Adrenal gland (tissue), 12 donors: Measurements from ENCODE around the gene AHNAK2. TPM values are rescaled to one million over a fixed set of nuclear protein-coding genes. Genes with fewer than 3 reads are reported as not detected.

Experiments used
- DNase-seq, 7 donors: peaks; one replicate each; pipeline ENCODE4 v3.0.0-alpha.2; 2019 to 2020
- H3K27ac ChIP-seq, 5 donors: fragments of 200-600 bp; sonication (generic) in 4 of 5; 1 replicate in 3 of 5; 2 replicates in 2 of 5; pipeline versions ENCODE4 v1.5.1 to v1.8.0; 2016 to 2020; ENCODE audit warnings: mild to moderate bottlenecking in 1 of 5
- H3K27me3 ChIP-seq: fragments of 200-600 bp; 2 replicates; pipeline ENCODE4 v1.8.0; 2021
- H3K36me3 ChIP-seq, 2 donors: fragments of 200-600 bp; replicated peaks in 1 of 2; 1 replicate in 1 of 2; 2 replicates in 1 of 2; pipeline versions ENCODE4 v1.5.1 to v1.8.0; 2018 to 2022
- H3K4me1 ChIP-seq, 2 donors: fragments of 200-600 bp; replicated peaks in 1 of 2; 1 replicate in 1 of 2; 2 replicates in 1 of 2; pipeline versions ENCODE4 v1.5.1 to v1.8.0; 2018 to 2021
- H3K4me3 ChIP-seq, 4 donors: fragments of 200-600 bp; sonication (generic) in 3 of 4; one replicate each; pipeline ENCODE4 v1.5.1; 2016 to 2018
- H3K9me3 ChIP-seq, 3 donors: fragments of 200-600 bp; sonication (generic) in 1 of 3; replicated peaks in 1 of 3; 1 replicate in 2 of 3; 2 replicates in 1 of 3; pipeline versions ENCODE4 v1.5.1 to v1.8.0; 2016 to 2021
- CTCF ChIP-seq, 6 experiments: fragments of 450-650 bp in 4 of 6; fragments of 200-600 bp in 2 of 6; sonication (generic) in 1 of 6; IDR thresholded peaks; 1 replicate in 5 of 6; 2 replicates in 1 of 6; pipeline versions ENCODE4 v1.5.1 to v1.8.0; 2016 to 2021; ENCODE audit warnings: antibody characterized with exemption in 6 of 6, mild to moderate bottlenecking in 2 of 6, moderate library complexity in 1 of 6
- POLR2A ChIP-seq, 2 donors: fragments of 450-650 bp; IDR thresholded peaks; one replicate each; pipeline ENCODE4 v1.6.1; 2017; ENCODE audit warnings: antibody characterized with exemption in 2 of 2, mild to moderate bottlenecking in 2 of 2, moderate library complexity in 1 of 2
- WGBS, 4 donors: extraction: QIAGEN DNeasy Blood & Tissue Kit in 2 of 4; methylation state at CpG; one replicate each; pipeline versions ENCODE4 v1.1.5 to v1.1.7; 2013 to 2017; 5-methylcytosine and 5-hydroxymethylcytosine counted together
- intact Hi-C, 2 donors: fragments of 100-400 bp; cut with DNase I; formaldehyde crosslinking; loops; one replicate each; pipeline versions ENCODE4 v1.14.1 to v1.15.0; 2022 to 2023
- polyA plus RNA-seq, 3 donors: library from polyadenylated mRNA; stranded (reverse); fragments of 200-250 nt in 2 of 3; fragments of 350-450 nt in 1 of 3; fragmentation: Illumina TruSeq in 1 of 3; extraction: RNeasy Lipid Tissue Mini Kit (QIAGEN cat#74804) in 1 of 3; gene quantifications; one replicate each; pipeline ENCODE4 v1.2.3, GENCODE V29; 2013 to 2014
- total RNA-seq, 9 donors: library from RNA; depleted of rRNA in 4 of 9; stranded (reverse); fragments of >200 nt in 4 of 9; fragments of 120-200 nt in 1 of 9; fragmentation: NEBNext Ultra II Directional in 1 of 9; extraction: Animal tissue kit (Norgen Biotek cat#: 25700) in 1 of 9; gene quantifications; one replicate each; pipeline versions ENCODE4 v1.1.0 to v1.2.4, GENCODE V29; 2013 to 2023
- donor health status: healthy with polysubstance abuse.
- donor health status: Bipolar disorder and iron deficiency.
- donor health status: DM: yes; HTN: yes; CAD: no.
- donor health status: DM: no; HTN: no; CAD: no.
- donor health status: DM: no; HTN: no; CAD: no.
- donor health status: DM: yes; HTN: yes; CAD: no.

AHNAK2 gene
- total and polyA plus RNA-seq, 12 donors, result 0.67 to 16.0 (median 4.1) TPM

DNA sequence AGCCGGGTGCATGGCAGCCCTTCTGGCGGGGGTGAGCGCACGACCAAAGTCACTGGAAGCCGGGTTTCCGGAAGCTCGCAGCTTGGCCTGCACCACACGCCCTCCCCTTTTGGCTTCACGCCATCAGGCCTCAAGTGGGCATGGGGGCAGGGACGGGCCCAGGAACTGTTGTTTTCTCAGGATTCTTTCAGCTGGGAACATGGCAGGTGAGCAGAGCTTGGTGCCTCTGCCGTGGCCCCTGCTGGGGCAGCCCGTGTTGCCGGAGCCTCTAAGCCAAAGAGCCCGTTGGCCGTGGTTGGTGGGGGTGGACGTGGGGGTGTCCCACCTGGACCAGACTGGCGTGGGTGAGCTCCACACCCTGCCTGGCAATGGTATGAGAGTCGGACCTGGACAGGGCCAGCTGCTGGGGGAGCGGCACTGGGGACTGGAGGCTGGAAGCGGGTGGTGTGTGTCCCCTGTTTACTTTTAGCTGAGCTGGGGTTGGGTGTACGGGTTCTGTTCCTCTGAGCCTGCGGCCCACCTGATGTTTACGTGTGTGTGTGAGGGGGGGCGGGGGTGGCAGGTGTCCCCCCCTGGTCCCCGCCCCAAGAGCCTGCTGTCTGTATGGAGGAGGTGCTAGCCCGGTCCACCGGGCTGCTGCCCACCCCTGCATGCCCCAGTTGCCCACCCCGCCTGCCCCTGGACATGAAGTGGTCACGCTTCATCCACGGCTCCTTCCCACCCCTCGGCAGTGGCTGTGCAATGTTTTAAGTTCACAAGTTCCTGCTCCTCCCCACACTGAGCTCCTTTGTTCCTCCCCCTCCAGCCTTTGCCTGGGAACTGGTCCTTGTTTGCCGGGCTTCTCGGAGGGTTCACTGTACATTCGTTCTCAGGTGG is 82.2 kb downstream of the AHNAK2 start:
- 38 to 66% (median 55%) methylated on average over 7 to 34 of the region's 34 CpGs for WGBS, 4 donors
- DNase-seq, result peak; percentile 31 to 74 (median 63)
- TF ChIP-seq POLR2A (IDR thresholded peaks at IDR 0.05) (no peak), CTCF (IDR thresholded peaks at IDR 0.05) (no peak)
- Histone ChIP-seq H3K27ac (no peak overlapping the region), H3K36me3 (no peaks in the 10 kb centered on the region), H3K4me1 (peaks cover 13 to 15% of the 10 kb centered on the region in 2 donors), H3K27me3 (no peaks in the 10 kb centered on the region), H3K9me3 (no peaks in the 10 kb centered on the region), H3K4me3 (no peak overlapping the region)
- intact Hi-C loops, result loop anchor here in 1 of 2 donors (5.0 kb wide), 1 partner anchor 151 kb away; no protein-coding TSS in a partner anchor

DNA sequence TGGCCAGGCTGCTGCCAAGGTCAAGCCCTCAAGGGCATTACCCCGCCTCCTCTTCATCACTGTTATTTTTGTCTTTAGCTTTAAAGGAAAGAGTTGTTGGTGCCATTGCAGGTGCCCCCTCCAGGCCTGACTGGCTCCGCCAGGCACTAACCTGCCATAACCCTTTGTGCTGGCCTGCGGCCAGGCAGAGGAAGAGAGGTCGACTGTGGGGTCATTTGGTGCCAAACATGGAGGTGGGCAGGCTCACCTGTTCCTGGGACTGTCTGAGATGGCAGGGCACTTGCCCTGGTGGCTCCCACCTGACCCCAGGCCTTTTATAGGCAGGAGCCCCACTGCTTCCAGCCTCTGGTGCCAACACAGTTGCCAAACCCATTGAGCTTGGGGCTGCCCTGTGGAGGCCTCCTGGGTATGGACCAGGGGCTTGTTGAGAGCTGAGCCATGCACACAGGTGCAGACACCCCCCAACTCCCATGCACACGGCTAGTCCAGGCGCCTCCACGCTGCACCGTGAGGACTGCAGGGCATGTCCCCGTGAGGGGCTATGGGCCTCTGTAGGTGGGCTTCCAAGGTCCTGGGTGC is 82.9 kb downstream of the AHNAK2 start:
- DNase-seq, result peak in 4 of 7 donors; percentile 15 to 26 (median 18)
- intact Hi-C loops, result loop anchor here in 1 of 2 donors (5.0 kb wide), 1 partner anchor 152 kb away; no protein-coding TSS in a partner anchor
- 70 to 77% (median 73%) methylated on average over 8 to 9 of the region's 9 CpGs for WGBS, 4 donors

GRCh38 chr14:104894331-104895206 is 83.6 kb downstream of the AHNAK2 start:
- no peak overlapping the region for H3K4me3 ChIP-seq
- intact Hi-C loops, result loop anchor here in 1 of 2 donors (5.0 kb wide), 1 partner anchor 153 kb away; no protein-coding TSS in a partner anchor
- DNase-seq, result peak in 3 of 7 donors; percentile 13 to 49 (median 17)

More for the DNA sequence above, 82.9 kb downstream of the AHNAK2 start:
- Histone ChIP-seq H3K27me3 (no peaks in the 10 kb centered on the region), H3K27ac (no peak overlapping the region), H3K9me3 (no peaks in the 10 kb centered on the region), H3K4me1 (peaks cover 13 to 15% of the 10 kb centered on the region in 2 donors), H3K36me3 (no peaks in the 10 kb centered on the region), H3K4me3 (no peak overlapping the region)
- TF ChIP-seq CTCF (IDR thresholded peaks at IDR 0.05) (no peak), POLR2A (IDR thresholded peaks at IDR 0.05) (no peak)

More at GRCh38 chr14:104894331-104895206, 83.6 kb downstream of the AHNAK2 start:
- TF ChIP-seq CTCF (IDR thresholded peaks at IDR 0.05) (no peak), POLR2A (IDR thresholded peaks at IDR 0.05) (no peak)
- WGBS, 4 donors, result 86 to 91% (median 89%) methylated on average over 18 to 30 of the region's 30 CpGs
- Histone ChIP-seq H3K27ac (no peak overlapping the region), H3K9me3 (no peaks in the 10 kb centered on the region), H3K36me3 (no peaks in the 10 kb centered on the region), H3K27me3 (no peaks in the 10 kb centered on the region), H3K4me1 (peaks cover 13 to 15% of the 10 kb centered on the region in 2 donors)
